Hepatocyte (in vitro differentiated cells): Measurements from ENCODE around the gene AGAP1. TPM values are rescaled to one million over a fixed set of nuclear protein-coding genes. Genes with fewer than 3 reads are reported as not detected.

Experiments used
- DNase-seq: peaks from one replicate; pipeline ENCODE4 v3.0.0-alpha.2; 2016; ENCODE audit warnings: low spot score
- H2AFZ ChIP-seq: fragments of 200-600 bp; sonication (generic); 2 replicates; pipeline ENCODE4 v1.6.0; 2016; ENCODE audit warnings: antibody characterized with exemption, mild to moderate bottlenecking
- H3K27ac ChIP-seq: fragments of 200-600 bp; sonication (generic); 2 replicates; pipeline ENCODE4 v1.5.1; 2016; ENCODE audit warnings: mild to moderate bottlenecking
- H3K27me3 ChIP-seq: fragments of 200-600 bp; sonication (generic); 2 replicates; pipeline ENCODE4 v1.6.1; 2016
- H3K36me3 ChIP-seq: fragments of 200-600 bp; sonication (generic); replicated peaks from 2 replicates; pipeline ENCODE4 v1.5.1; 2016; ENCODE audit warnings: low read depth; ENCODE audit not compliant: insufficient read depth
- H3K4me1 ChIP-seq: fragments of 200-600 bp; sonication (generic); 2 replicates; pipeline ENCODE4 v1.5.1; 2016; ENCODE audit warnings: mild to moderate bottlenecking, moderate library complexity; ENCODE audit not compliant: insufficient read depth
- H3K4me2 ChIP-seq: fragments of 200-600 bp; sonication (generic); 2 replicates; pipeline ENCODE4 v1.6.0; 2016
- H3K4me3 ChIP-seq: fragments of 200-600 bp; sonication (generic); 2 replicates; pipeline ENCODE4 v1.5.1; 2016; ENCODE audit warnings: mild to moderate bottlenecking
- H3K79me2 ChIP-seq: fragments of 200-600 bp; sonication (generic); 2 replicates; pipeline ENCODE4 v1.6.0; 2017; ENCODE audit warnings: mild to moderate bottlenecking
- H3K9me2 ChIP-seq: fragments of 200-600 bp; sonication (generic); replicated peaks from 2 replicates; pipeline ENCODE4 v1.6.0; 2017; ENCODE audit warnings: mild to moderate bottlenecking; ENCODE audit not compliant: insufficient read depth
- H3K9me3 ChIP-seq: fragments of 200-600 bp; sonication (generic); 2 replicates; pipeline ENCODE4 v1.5.1; 2016; ENCODE audit warnings: low read depth, mild to moderate bottlenecking
- H4K20me1 ChIP-seq: fragments of 200-600 bp; sonication (generic); 2 replicates; pipeline ENCODE4 v1.6.0; 2016; ENCODE audit warnings: mild to moderate bottlenecking; ENCODE audit not compliant: insufficient read depth, poor library complexity, severe bottlenecking
- CTCF ChIP-seq: fragments of 200-600 bp; sonication (generic); IDR thresholded peaks from 2 replicates; pipeline ENCODE4 v1.5.1; 2016; ENCODE audit warnings: antibody characterized with exemption, mild to moderate bottlenecking; ENCODE audit not compliant: poor library complexity
- EZH2 ChIP-seq: fragments of 200-600 bp; sonication (generic); IDR thresholded peaks from 2 replicates; pipeline ENCODE4 v1.6.1; 2016; ENCODE audit warnings: antibody characterized with exemption, mild to moderate bottlenecking, borderline replicate concordance
- EZH2phosphoT487 ChIP-seq: fragments of 200-600 bp; sonication (generic); IDR thresholded peaks from one replicate; pipeline ENCODE4 v1.6.1; 2018; ENCODE audit warnings: antibody characterized with exemption, mild to moderate bottlenecking, low read depth, moderate library complexity; ENCODE audit not compliant: unreplicated experiment, severe bottlenecking
- WGBS: methylation state at CpG from one replicate; pipeline ENCODE4 v1.1.6; 2016; ENCODE audit warnings: low lambda C conversion rate; ENCODE audit errors: missing lambda C conversion rate; 5-methylcytosine and 5-hydroxymethylcytosine counted together
- polyA plus RNA-seq: library from polyadenylated mRNA; unstranded; fragments of >200 nt; fragmentation: Nextera tagmentation; extraction: Ambion mirVana; gene quantifications from 2 replicates; pipeline ENCODE4 v1.2.1, GENCODE V29; 2016
- total RNA-seq: library from RNA; depleted of rRNA; stranded (reverse); fragments of >200 nt; gene quantifications from 2 replicates; pipeline ENCODE4 v1.2.3, GENCODE V29; 2014

The AGAP1 gene
- total and polyA plus RNA-seq, 2 experiments from 2014 or later = 12.1 to 20.0 TPM

- TF ChIP-seq CTCF (peak; percentile 82), EZH2phosphoT487 (no peak)
- Histone ChIP-seq H3K4me3 (no peak overlapping the region), H3K27ac (no peak overlapping the region), H3K36me3 (no peaks in the 10 kb centered on the region), H3K79me2 (peaks cover 37% of the 10 kb centered on the region), H3K4me2 (no peak overlapping the region), H3K9me2 (no peaks in the 10 kb centered on the region), H4K20me1 (peaks cover 20% of the 10 kb centered on the region), H3K9me3 (no peaks in the 10 kb centered on the region), H3K4me1 (peaks cover 8% of the 10 kb centered on the region), H2AFZ (no peak overlapping the region), H3K27me3 (no peaks in the 10 kb centered on the region)
- peak; percentile 83 for DNase-seq
- 47% methylated on average over 10 of the region's 10 CpGs for WGBS
Observed at GRCh38 chr2:235595422-235596010, 101.7 kb downstream of the AGAP1 start.

- Histone ChIP-seq H4K20me1 (peaks cover 21% of the 10 kb centered on the region), H3K79me2 (peaks cover 35% of the 10 kb centered on the region)
Observed at GRCh38 chr2:235596272-235596671, 102.4 kb downstream of the AGAP1 start.

GRCh38 chr2:235597081-235597615 lies 103.3 kb downstream of the AGAP1 start:
- Histone ChIP-seq H3K4me1 (peaks cover 15% of the 10 kb centered on the region), H3K4me3 (no peak overlapping the region), H3K9me2 (no peaks in the 10 kb centered on the region), H3K27me3 (no peaks in the 10 kb centered on the region), H3K36me3 (no peaks in the 10 kb centered on the region), H3K4me2 (no peak overlapping the region), H2AFZ (no peak overlapping the region), H3K79me2 (peaks cover 40% of the 10 kb centered on the region), H3K9me3 (no peaks in the 10 kb centered on the region), H3K27ac (no peak overlapping the region), H4K20me1 (peaks cover 26% of the 10 kb centered on the region)
- no peak for DNase-seq
- no peak for TF ChIP-seq EZH2phosphoT487
- no peak for TF ChIP-seq CTCF
- TF ChIP-seq EZH2 = no peak
- 87% methylated on average over 5 of the region's 5 CpGs for WGBS

More at GRCh38 chr2:235596272-235596671, 102.4 kb downstream of the AGAP1 start:
- no peak overlapping the region for H3K27ac ChIP-seq
- H3K9me2 ChIP-seq = no peaks in the 10 kb centered on the region
- H3K4me3 ChIP-seq = no peak overlapping the region
- no peaks in the 10 kb centered on the region for H3K36me3 ChIP-seq
- no peak overlapping the region for H3K4me2 ChIP-seq
- no peaks in the 10 kb centered on the region for H3K27me3 ChIP-seq
- WGBS = 86% methylated on average over 4 of the region's 4 CpGs
- no peak for TF ChIP-seq EZH2
- no peak overlapping the region for H2AFZ ChIP-seq
- H3K9me3 ChIP-seq = no peaks in the 10 kb centered on the region
- DNase-seq = no peak
- peaks cover 15% of the 10 kb centered on the region for H3K4me1 ChIP-seq

- Histone ChIP-seq H3K79me2 (peaks cover 48% of the 10 kb centered on the region), H2AFZ (no peak overlapping the region), H4K20me1 (peaks cover 26% of the 10 kb centered on the region), H3K9me2 (no peaks in the 10 kb centered on the region), H3K27me3 (no peaks in the 10 kb centered on the region), H3K4me3 (no peak overlapping the region), H3K4me2 (no peak overlapping the region), H3K4me1 (peaks cover 15% of the 10 kb centered on the region), H3K27ac (no peak overlapping the region), H3K9me3 (no peaks in the 10 kb centered on the region), H3K36me3 (no peaks in the 10 kb centered on the region)
- DNase-seq = no peak
- 96% methylated on average over 16 of the region's 19 CpGs for WGBS
- TF ChIP-seq EZH2phosphoT487 (no peak), EZH2 (no peak), CTCF (no peak)
Observed at GRCh38 chr2:235598026-235598425, 104.2 kb downstream of the AGAP1 start.
